ENCODE data around the gene HNRNPLL. TPM values are rescaled to one million over a fixed set of nuclear protein-coding genes. Genes with fewer than 3 reads are reported as not detected.

HNRNPLL gene
- total RNA-seq, 1 donor = 46.0 TPM

- no peak overlapping the region for H3K27ac ChIP-seq (ENCODE audit: low read depth, low read length)
- H4K20me1 ChIP-seq (ENCODE audit: insufficient read depth, low read length) = peaks cover 58% of the 10 kb centered on the region
- no peak for TF ChIP-seq CTCF (IDR thresholded peaks at IDR 0.05; ENCODE audit: extremely low read depth, low read depth, low read length)
- H3K4me3 ChIP-seq (ENCODE audit: insufficient read depth, low read length) = no peak overlapping the region
- peak overlapping the region; percentile 98 for H3K4me2 ChIP-seq (ENCODE audit: insufficient read depth, low read length)
- H3K27me3 ChIP-seq (ENCODE audit: insufficient read depth, low read length) = no peaks in the 10 kb centered on the region
- no peak for DNase-seq (ENCODE audit: insufficient read length, low spot score, missing footprints)
- peaks cover 19% of the 10 kb centered on the region for H3K4me1 ChIP-seq (ENCODE audit: insufficient read depth, low read length)
- H3K36me3 ChIP-seq (ENCODE audit: insufficient read depth, low read length) = no peaks in the 10 kb centered on the region
- H2AFZ ChIP-seq (ENCODE audit: low read length) = no peak overlapping the region
- H3K79me2 ChIP-seq (ENCODE audit: insufficient read depth, low read length) = peaks cover 85% of the 10 kb centered on the region
- H3K9me3 ChIP-seq (ENCODE audit: low read depth, low read length) = no peaks in the 10 kb centered on the region
Observed at GRCh38 chr2:38598991-38599295, 3.8 kb downstream of the HNRNPLL start.

GRCh38 chr2:38598200-38598990 lies 4.3 kb downstream of the HNRNPLL start:
- Histone ChIP-seq H3K27ac (ENCODE audit: low read depth, low read length) (no peak overlapping the region), H3K36me3 (ENCODE audit: insufficient read depth, low read length) (no peaks in the 10 kb centered on the region), H4K20me1 (ENCODE audit: insufficient read depth, low read length) (peaks cover 62% of the 10 kb centered on the region), H2AFZ (ENCODE audit: low read length) (no peak overlapping the region), H3K4me2 (ENCODE audit: insufficient read depth, low read length) (peak overlapping the region; percentile 98), H3K4me1 (ENCODE audit: insufficient read depth, low read length) (peaks cover 20% of the 10 kb centered on the region), H3K27me3 (ENCODE audit: insufficient read depth, low read length) (no peaks in the 10 kb centered on the region), H3K9me3 (ENCODE audit: low read depth, low read length) (no peaks in the 10 kb centered on the region), H3K79me2 (ENCODE audit: insufficient read depth, low read length) (peaks cover 89% of the 10 kb centered on the region), H3K4me3 (ENCODE audit: insufficient read depth, low read length) (no peak overlapping the region)
- TF ChIP-seq CTCF (IDR thresholded peaks at IDR 0.05; ENCODE audit: extremely low read depth, low read depth, low read length) = no peak
- no peak for DNase-seq (ENCODE audit: insufficient read length, low spot score, missing footprints)

- Histone ChIP-seq H3K79me2 (ENCODE audit: insufficient read depth, low read length) (peaks cover 94% of the 10 kb centered on the region), H3K4me1 (ENCODE audit: insufficient read depth, low read length) (peaks cover 32% of the 10 kb centered on the region), H3K4me2 (ENCODE audit: insufficient read depth, low read length) (no peak overlapping the region), H3K4me3 (ENCODE audit: insufficient read depth, low read length) (no peak overlapping the region), H3K36me3 (ENCODE audit: insufficient read depth, low read length) (no peaks in the 10 kb centered on the region), H3K27me3 (ENCODE audit: insufficient read depth, low read length) (no peaks in the 10 kb centered on the region), H3K27ac (ENCODE audit: low read depth, low read length) (no peak overlapping the region), H3K9me3 (ENCODE audit: low read depth, low read length) (no peaks in the 10 kb centered on the region), H4K20me1 (ENCODE audit: insufficient read depth, low read length) (peaks cover 73% of the 10 kb centered on the region), H2AFZ (ENCODE audit: low read length) (no peak overlapping the region)
- DNase-seq (ENCODE audit: insufficient read length, low spot score, missing footprints) = no peak
- TF ChIP-seq CTCF (IDR thresholded peaks at IDR 0.05; ENCODE audit: extremely low read depth, low read depth, low read length) = no peak
Observed at GRCh38 chr2:38597115-38597514, 5.6 kb downstream of the HNRNPLL start.

- DNase-seq (ENCODE audit: insufficient read length, low spot score, missing footprints) = no peak
- no peaks in the 10 kb centered on the region for H3K27me3 ChIP-seq (ENCODE audit: insufficient read depth, low read length)
- no peak overlapping the region for H2AFZ ChIP-seq (ENCODE audit: low read length)
- no peak overlapping the region for H3K4me2 ChIP-seq (ENCODE audit: insufficient read depth, low read length)
- H3K9me3 ChIP-seq (ENCODE audit: low read depth, low read length) = no peaks in the 10 kb centered on the region
- H4K20me1 ChIP-seq (ENCODE audit: insufficient read depth, low read length) = peaks cover 75% of the 10 kb centered on the region
- peaks cover 1% of the 10 kb centered on the region for H3K36me3 ChIP-seq (ENCODE audit: insufficient read depth, low read length)
- no peak for TF ChIP-seq CTCF (IDR thresholded peaks at IDR 0.05; ENCODE audit: extremely low read depth, low read depth, low read length)
- no peak overlapping the region for H3K27ac ChIP-seq (ENCODE audit: low read depth, low read length)
- H3K79me2 ChIP-seq (ENCODE audit: insufficient read depth, low read length) = peaks cover 94% of the 10 kb centered on the region
- H3K4me1 ChIP-seq (ENCODE audit: insufficient read depth, low read length) = peaks cover 34% of the 10 kb centered on the region
- H3K4me3 ChIP-seq (ENCODE audit: insufficient read depth, low read length) = no peak overlapping the region
Observed at GRCh38 chr2:38596229-38596628, 6.5 kb downstream of the HNRNPLL start.
